Spleen (tissue), 11 donors: ENCODE results near the gene CMIP. TPM values are rescaled to one million over a fixed set of nuclear protein-coding genes. Genes with fewer than 3 reads are reported as not detected.

Experiments used
- DNase-seq: peaks from one replicate; pipeline ENCODE4 v3.0.0-alpha.2; 2020
- H3K27ac ChIP-seq, 8 donors: fragments of 200-600 bp; sonication (generic) in 7 of 8; 1 replicate in 4 of 8; 2 replicates in 4 of 8; pipeline versions ENCODE4 v1.5.0 to v1.8.0; 2016 to 2021; ENCODE audit warnings: inconsistent platforms in 4 of 8, mild to moderate bottlenecking in 4 of 8, moderate library complexity in 1 of 8
- H3K27me3 ChIP-seq, 7 donors: fragments of 200-600 bp; sonication (generic) in 6 of 7; replicated peaks in 1 of 7; 1 replicate in 4 of 7; 2 replicates in 3 of 7; pipeline versions ENCODE4 v1.5.0 to v1.8.0; 2016 to 2021; ENCODE audit warnings: inconsistent platforms in 3 of 7, mild to moderate bottlenecking in 1 of 7
- H3K36me3 ChIP-seq, 6 donors: fragments of 200-600 bp; sonication (generic) in 5 of 6; 1 replicate in 4 of 6; 2 replicates in 2 of 6; pipeline versions ENCODE4 v1.5.0 to v1.8.0; 2016 to 2021; ENCODE audit warnings: inconsistent platforms in 2 of 6
- H3K4me1 ChIP-seq, 6 donors: fragments of 200-600 bp; sonication (generic) in 5 of 6; 1 replicate in 3 of 6; 2 replicates in 3 of 6; pipeline versions ENCODE4 v1.5.0 to v1.8.0; 2016 to 2021; ENCODE audit warnings: inconsistent platforms in 3 of 6
- H3K4me3 ChIP-seq, 8 donors: fragments of 200-600 bp; sonication (generic) in 7 of 8; 1 replicate in 4 of 8; 2 replicates in 4 of 8; pipeline versions ENCODE4 v1.5.0 to v1.8.0; 2016 to 2021; ENCODE audit warnings: inconsistent platforms in 4 of 8, mild to moderate bottlenecking in 4 of 8, moderate library complexity in 2 of 8
- H3K9me3 ChIP-seq, 8 donors: fragments of 200-600 bp; sonication (generic) in 7 of 8; 1 replicate in 4 of 8; 2 replicates in 4 of 8; pipeline versions ENCODE4 v1.5.0 to v1.8.0; 2016 to 2021; ENCODE audit warnings: inconsistent platforms in 4 of 8
- POLR2A ChIP-seq, 3 donors: fragments of 450-650 bp; IDR thresholded peaks; one replicate each; pipeline ENCODE4 v1.5.1; 2017; ENCODE audit warnings: antibody characterized with exemption in 3 of 3, mild to moderate bottlenecking in 1 of 3
- POLR2AphosphoS5 ChIP-seq, 3 donors: sonication (generic); formaldehyde crosslinking; IDR thresholded peaks; one replicate each; pipeline ENCODE4 v1.5.1; 2017; ENCODE audit warnings: antibody characterized with exemption in 3 of 3
- WGBS, 5 donors: extraction: QIAGEN DNeasy Blood & Tissue Kit in 3 of 5; methylation state at CpG; one replicate each; pipeline versions ENCODE4 v1.1.5 to v1.1.7; 2013 to 2018; 5-methylcytosine and 5-hydroxymethylcytosine counted together
- intact Hi-C: fragments of 100-400 bp; cut with DNase I; formaldehyde crosslinking; loops from one replicate; pipeline ENCODE4 v1.15.0; 2023; ENCODE audit warnings: low total_unique reads
- polyA plus RNA-seq, 3 donors: library from polyadenylated mRNA; stranded (reverse); fragments of 200-250 nt; gene quantifications; one replicate each; pipeline ENCODE4 v1.2.1, GENCODE V29; 2013
- total RNA-seq, 7 donors: library from RNA; depleted of rRNA in 3 of 7; stranded (reverse); fragments of >200 nt in 3 of 7; fragmentation: NEBNext Ultra II Directional in 4 of 7; extraction: Animal tissue kit (Norgen Biotek cat#: 25700) in 4 of 7; gene quantifications; one replicate each; pipeline versions ENCODE4 v1.1.0 to v1.2.1, GENCODE V29; 2016 to 2021
- TF ChIP-seq, protein P1 (sequence below), 11 experiments: fragments of 200-600 bp in 7 of 11; fragments of 450-650 bp in 4 of 11; sonication (generic) in 4 of 11; IDR thresholded peaks in 8 of 11; conservative IDR thresholded peaks in 3 of 11; 1 replicate in 7 of 11; 2 replicates in 4 of 11; pipeline versions ENCODE4 v1.4.0 to v1.8.0; 2016 to 2021; ENCODE audit warnings: antibody characterized with exemption in 11 of 11, inconsistent platforms in 4 of 11, mild to moderate bottlenecking in 1 of 11
- donor health status: healthy with polysubstance abuse.
- donor health status: DM: no; HTN: no; CAD: no; lungs with moderate emphysema.
- donor health status: DM: no; HTN: no; CAD: no.
- donor health status: Bipolar disorder and iron deficiency.
- donor health status: healthy.
- donor health status: DM: no; HTN: no; CAD: no.
- donor health status: DM: yes; HTN: yes; CAD: no.

Gene CMIP
- total and polyA plus RNA-seq, 10 donors = 6.0 to 107 (median 63.6) TPM

DNA sequence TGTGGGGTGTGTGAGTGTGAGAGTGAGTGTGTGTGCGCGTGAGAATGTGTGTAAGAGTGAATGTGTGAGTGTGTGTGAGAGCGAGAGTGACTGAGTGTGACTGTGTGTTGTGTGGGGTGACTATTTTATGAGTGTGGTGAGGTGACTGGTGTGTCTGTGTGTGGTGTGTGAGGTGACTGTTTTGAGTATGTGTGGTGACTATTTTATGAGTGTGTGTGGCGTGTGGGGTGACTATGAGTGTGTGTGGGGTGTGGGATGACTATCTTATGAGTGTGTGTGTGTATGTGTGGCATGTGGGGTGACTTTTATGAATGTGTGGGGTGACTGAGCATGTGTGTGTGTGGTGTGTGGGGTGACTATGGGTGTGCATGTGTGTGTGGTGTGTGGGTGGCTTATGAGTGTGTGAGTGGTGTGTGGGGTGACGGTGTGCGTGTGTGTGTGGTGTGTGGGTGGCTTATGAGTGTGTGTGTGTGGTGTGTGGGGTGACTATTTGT is 181.6 kb downstream of the CMIP start:
- Histone ChIP-seq H3K9me3 (no peaks in the 10 kb centered on the region), H3K27ac (peak overlapping the region in 3 of 8 donors; percentile 26 to 63 (median 43)), H3K27me3 (no peaks in the 10 kb centered on the region), H3K4me3 (no peak overlapping the region), H3K36me3 (peaks cover 0 to 55% (median under 1%) of the 10 kb centered on the region in 6 donors), H3K4me1 (peaks cover 8 to 47% (median 21%) of the 10 kb centered on the region in 6 donors)
- DNase-seq = no peak
- no peak for TF ChIP-seq POLR2AphosphoS5 (IDR thresholded peaks at IDR 0.05)
- TF ChIP-seq, protein P1, sequence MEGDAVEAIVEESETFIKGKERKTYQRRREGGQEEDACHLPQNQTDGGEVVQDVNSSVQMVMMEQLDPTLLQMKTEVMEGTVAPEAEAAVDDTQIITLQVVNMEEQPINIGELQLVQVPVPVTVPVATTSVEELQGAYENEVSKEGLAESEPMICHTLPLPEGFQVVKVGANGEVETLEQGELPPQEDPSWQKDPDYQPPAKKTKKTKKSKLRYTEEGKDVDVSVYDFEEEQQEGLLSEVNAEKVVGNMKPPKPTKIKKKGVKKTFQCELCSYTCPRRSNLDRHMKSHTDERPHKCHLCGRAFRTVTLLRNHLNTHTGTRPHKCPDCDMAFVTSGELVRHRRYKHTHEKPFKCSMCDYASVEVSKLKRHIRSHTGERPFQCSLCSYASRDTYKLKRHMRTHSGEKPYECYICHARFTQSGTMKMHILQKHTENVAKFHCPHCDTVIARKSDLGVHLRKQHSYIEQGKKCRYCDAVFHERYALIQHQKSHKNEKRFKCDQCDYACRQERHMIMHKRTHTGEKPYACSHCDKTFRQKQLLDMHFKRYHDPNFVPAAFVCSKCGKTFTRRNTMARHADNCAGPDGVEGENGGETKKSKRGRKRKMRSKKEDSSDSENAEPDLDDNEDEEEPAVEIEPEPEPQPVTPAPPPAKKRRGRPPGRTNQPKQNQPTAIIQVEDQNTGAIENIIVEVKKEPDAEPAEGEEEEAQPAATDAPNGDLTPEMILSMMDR (IDR thresholded peaks at IDR 0.05 in 8 of 11, conservative IDR thresholded peaks at IDR 0.05 in 3 of 11) = no peak
- TF ChIP-seq POLR2A (IDR thresholded peaks at IDR 0.05) = no peak
- 70 to 91% (median 77%) methylated on average over 6 of the region's 6 CpGs for WGBS, 5 donors
- intact Hi-C loops = no loop called here

DNA sequence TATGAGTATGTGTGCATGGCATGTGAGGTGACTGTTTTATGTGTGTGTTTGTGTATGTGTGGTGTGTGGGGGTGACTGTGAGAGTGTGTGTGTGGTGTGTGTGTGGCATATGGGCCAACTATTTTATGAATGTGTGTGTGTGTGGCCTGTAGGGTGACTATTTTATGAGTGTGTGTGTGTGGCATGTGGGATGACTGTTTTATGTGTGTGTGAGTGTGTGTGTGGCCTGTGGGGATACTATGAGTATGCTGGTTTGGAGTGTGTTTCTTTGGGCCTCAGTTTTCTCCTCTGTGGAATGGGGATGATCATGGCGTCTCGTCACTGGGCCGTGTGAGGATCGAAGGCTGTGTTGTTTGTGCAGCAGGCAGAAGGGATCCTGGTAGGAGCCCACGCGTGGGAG is 182.4 kb downstream of the CMIP start:
- H3K27ac ChIP-seq = no peak overlapping the region
- 90 to 96% (median 94%) methylated on average over 5 to 6 of the region's 6 CpGs for WGBS, 5 donors
- H3K4me3 ChIP-seq = no peak overlapping the region
- no peak for DNase-seq
- TF ChIP-seq POLR2AphosphoS5 (IDR thresholded peaks at IDR 0.05) (no peak), POLR2A (IDR thresholded peaks at IDR 0.05) (no peak)
- TF ChIP-seq, protein P1 (IDR thresholded peaks at IDR 0.05 in 8 of 11, conservative IDR thresholded peaks at IDR 0.05 in 3 of 11) = no peak
- no peaks in the 10 kb centered on the region for H3K27me3 ChIP-seq
- no peaks in the 10 kb centered on the region for H3K9me3 ChIP-seq
- peaks cover 0 to 47% (median 0%) of the 10 kb centered on the region in 6 donors for H3K36me3 ChIP-seq
- peaks cover 8 to 55% (median 23%) of the 10 kb centered on the region in 6 donors for H3K4me1 ChIP-seq
- intact Hi-C loops = no loop called here

DNA sequence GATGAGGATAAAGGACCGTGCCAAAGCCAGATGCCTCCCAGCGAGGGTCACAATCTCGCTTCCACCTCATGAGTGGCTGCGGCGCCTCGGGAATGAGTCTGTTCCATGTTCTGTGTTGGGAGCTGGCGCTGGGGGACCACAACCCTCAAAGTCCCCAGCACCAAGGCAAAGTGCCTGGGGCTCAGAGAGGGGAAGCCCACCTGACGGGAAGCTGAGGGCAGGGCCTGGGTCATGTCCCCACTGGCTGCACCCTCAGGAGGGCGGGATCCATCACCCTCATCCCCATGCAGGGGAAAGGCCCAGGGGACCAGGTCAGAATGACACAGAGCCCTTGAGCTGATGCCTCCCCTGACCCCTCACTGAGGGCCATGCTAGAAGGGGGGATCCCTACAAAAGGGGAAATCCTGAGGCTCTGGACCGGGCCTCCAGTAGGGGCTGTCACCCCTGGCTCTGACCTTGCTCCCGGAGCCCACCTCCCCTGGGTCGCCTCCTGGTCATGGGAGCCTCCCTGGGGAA is 183.2 kb downstream of the CMIP start:
- intact Hi-C loops = no loop called here
- no peak overlapping the region for H3K27ac ChIP-seq
- H3K9me3 ChIP-seq = no peaks in the 10 kb centered on the region
- H3K4me3 ChIP-seq = no peak overlapping the region
- H3K27me3 ChIP-seq = no peaks in the 10 kb centered on the region
- peaks cover 0 to 40% (median 0%) of the 10 kb centered on the region in 6 donors for H3K36me3 ChIP-seq
- 84 to 95% (median 88%) methylated on average over 9 to 12 of the region's 12 CpGs for WGBS, 5 donors
- peaks cover 8 to 62% (median 30%) of the 10 kb centered on the region in 6 donors for H3K4me1 ChIP-seq
- no peak for TF ChIP-seq POLR2AphosphoS5 (IDR thresholded peaks at IDR 0.05)
- DNase-seq = no peak

DNA sequence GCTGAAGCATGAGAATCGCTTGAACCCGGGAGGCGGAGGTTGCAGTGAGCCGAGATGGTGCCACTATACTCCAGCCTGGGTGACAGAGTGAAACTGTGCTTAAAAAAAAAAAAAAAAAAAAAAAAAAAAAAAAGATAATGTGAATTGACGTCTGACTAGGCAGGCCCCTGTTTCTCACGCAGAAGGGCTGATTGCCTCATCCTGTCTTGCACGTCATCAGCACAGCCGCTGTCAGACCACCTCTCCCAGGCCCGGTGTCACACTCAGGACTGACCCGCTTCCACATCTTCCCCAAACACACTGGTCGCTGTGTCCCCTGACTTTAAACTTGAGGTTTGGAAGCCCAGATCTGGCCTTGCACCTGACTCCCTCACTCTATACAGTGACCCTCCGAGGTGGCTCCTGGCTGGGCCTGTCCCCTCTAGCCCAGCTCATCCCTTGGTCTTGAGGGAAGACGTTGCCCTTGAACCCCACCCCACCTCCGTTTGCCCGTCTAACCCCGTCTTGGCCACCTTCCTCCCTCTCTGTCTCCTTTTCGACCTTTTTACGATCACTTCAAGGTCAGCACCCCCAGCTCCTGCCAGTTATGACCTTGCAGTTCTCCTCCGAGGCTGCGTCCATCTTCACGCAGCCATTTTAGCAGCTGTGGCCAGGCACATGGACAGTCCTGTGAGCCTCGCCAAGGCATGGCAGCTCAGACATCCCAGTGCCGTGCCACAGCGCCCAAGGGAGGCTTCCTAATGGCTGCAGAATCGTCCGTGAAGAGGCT is 184.6 kb downstream of the CMIP start:
- H3K27ac ChIP-seq = no peak overlapping the region
- no peak for DNase-seq
- H3K36me3 ChIP-seq = peaks cover 0 to 31% (median 0%) of the 10 kb centered on the region in 6 donors
- H3K9me3 ChIP-seq = no peaks in the 10 kb centered on the region
- peak in 1 of 3 donors; percentile 23 for TF ChIP-seq POLR2AphosphoS5 (IDR thresholded peaks at IDR 0.05)
- TF ChIP-seq POLR2A (IDR thresholded peaks at IDR 0.05) = no peak
- H3K4me1 ChIP-seq = peaks cover 11 to 62% (median 40%) of the 10 kb centered on the region in 6 donors
- H3K4me3 ChIP-seq = no peak overlapping the region
- 83 to 91% (median 89%) methylated on average over 26 of the region's 26 CpGs for WGBS, 5 donors
- no peaks in the 10 kb centered on the region for H3K27me3 ChIP-seq
- intact Hi-C loops = no loop called here
